ENCODE data around the gene NR5A2.

NR5A2 gene

DNA sequence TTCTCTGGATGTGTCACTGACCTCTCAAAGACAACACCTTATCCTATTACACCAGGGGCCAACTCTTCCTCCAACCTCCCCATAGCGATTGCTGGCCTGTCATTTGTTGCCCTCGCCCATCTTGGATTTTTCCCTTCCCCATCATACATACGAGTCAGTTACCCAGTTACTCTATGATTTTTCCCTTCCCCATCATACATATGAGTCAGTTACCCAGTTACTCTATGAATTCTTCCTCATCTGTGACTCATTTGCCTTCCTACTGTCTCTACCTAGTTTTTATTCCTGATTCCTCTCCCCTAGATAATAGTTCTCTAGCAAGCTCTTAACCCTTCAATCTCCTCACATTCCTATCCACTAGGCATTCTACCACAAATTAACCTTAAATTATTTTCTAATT is 178.8 kb downstream of the NR5A2 start:
- DNase-seq (ENCODE audit: low spot score) = peak; percentile 59

DNA sequence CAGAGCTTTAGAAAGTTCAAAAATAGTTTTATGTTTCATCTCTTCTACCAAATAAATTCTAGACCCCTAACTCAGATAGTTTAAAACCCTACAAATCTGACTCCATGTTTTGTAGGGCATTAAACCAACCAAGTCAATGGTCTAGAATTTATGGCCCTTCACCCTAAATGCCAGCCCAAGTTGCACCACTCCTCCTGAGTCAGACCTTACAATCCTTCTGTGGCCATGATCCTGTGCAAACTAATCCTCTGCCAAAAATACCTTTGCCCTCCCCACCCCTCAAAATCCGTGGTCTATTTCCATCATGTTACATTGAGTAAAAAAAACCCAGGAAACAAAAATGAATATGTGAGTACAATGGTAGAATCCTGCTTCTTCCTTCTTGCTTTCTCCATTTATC is 179.3 kb downstream of the NR5A2 start:
- no peak for DNase-seq (ENCODE audit: low spot score)

DNA sequence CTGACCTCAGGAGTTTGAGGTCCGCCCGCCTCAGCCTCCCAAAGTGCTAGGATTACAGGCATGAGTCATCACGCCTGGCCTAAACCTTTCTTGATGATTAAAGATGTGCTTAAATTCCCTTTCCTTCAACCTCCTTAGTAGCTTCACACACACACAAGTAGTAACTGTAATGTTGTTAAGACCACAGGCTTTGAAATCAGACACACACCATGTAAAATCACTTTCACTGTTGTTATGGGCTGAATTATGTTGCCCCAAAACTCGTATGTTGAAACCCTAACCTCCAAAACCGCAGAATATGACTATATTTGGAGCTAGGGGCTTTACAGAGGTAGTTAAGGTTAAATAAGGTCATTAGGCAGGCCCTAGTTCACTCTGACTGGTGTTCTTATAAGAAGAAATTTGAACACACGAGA is 180.2 kb downstream of the NR5A2 start:
- DNase-seq (ENCODE audit: low spot score) = no peak

DNA sequence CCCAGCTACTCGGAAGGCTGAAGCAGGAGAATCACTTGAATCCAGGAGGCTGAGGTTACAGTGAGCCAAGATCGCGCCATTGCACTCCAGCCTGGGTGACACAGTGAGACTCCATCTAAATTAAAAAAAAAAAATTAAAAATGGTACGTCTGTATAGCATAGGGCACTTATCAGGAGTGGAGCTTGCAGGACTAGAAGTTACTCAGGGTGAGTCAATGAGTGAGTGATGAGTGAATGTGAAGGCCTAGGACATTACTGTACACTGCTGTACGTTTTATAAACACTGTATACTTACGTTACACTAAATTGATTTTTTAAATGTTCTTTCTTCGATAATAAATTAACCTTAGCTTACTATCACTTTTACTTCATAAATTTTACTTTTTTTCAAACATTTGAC is 183.6 kb downstream of the NR5A2 start:
- no peak for DNase-seq (ENCODE audit: low spot score)

DNA sequence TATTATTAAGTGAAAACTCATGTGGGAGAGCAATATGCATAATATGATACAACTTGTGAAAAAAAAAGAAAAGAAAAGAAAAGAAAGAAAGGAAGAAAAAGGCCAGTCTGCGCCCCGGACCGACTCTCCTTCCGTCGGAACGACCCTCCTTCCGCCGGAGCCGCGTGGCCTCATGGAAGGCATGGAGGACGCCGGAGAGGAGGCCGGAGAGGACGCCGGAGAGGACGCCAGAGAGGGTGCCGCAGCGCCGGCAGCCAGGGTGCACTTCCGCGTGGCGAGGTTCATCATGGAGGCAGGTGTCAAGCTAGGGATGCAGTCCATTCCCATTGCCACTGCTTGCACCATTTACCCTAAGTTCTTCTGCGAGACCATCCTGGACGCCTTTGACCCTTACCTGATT is 185.9 kb downstream of the NR5A2 start:
- no peak for DNase-seq (ENCODE audit: low spot score)

DNA sequence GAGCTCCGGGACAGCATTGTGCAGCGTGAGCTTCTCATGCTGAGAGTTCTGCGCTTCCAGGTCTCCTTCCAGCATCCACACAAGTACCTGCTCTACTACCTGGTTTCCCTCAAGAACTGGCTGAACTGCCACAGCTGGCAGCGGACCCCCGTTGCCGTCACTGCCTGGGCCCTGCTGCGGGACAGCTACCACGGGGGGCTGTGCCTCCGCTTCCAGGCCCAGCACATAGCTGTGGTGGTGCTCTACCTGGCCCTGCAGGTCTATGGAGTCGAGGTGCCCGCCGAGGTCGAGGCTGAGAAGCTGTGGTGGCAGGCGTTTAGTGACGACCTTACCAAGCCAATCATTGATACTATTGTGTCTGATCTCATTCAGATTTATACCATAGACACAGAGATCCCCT is 186.4 kb downstream of the NR5A2 start:
- DNase-seq (ENCODE audit: low spot score) = no peak

DNA sequence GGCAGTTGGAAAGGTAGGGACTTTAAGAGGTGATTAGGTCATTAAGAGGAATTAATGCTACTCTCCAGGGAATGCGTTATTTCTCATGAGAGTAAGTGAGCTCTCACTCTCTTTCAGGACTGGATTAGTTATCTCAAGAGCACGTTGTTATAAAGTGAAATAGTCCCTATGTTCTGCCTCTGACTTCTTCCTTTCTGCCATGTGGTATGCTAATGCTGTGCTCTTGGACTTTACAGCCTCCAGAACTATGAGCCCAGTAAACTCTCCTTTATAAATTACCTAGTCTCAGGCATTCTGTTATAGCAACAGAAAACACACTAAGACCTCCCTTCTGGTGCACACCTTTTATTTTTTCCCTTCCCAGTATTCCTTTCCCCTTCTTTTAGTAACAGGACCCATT is 187.8 kb downstream of the NR5A2 start:
- no peak for DNase-seq (ENCODE audit: low spot score)

DNA sequence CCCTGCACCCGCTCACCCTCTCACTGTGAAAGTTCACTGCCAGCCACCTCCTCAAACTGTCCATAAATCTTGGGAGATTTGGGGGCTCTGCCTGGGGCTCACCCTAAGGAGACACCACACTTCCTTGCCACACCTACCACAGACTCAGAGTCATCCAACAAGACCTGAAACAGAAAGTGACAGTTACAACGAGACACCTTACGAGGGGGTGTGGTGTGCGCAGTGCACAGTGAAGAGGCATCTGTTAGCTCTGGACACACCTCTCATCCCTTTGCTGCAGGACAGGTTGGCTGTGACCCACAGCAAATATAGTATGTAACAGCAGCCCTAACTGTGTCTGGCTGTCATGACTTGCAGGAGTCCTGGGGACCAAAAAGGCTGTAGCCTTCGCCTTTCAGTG is 190.2 kb downstream of the NR5A2 start:
- no peak for DNase-seq (ENCODE audit: low spot score)

DNA sequence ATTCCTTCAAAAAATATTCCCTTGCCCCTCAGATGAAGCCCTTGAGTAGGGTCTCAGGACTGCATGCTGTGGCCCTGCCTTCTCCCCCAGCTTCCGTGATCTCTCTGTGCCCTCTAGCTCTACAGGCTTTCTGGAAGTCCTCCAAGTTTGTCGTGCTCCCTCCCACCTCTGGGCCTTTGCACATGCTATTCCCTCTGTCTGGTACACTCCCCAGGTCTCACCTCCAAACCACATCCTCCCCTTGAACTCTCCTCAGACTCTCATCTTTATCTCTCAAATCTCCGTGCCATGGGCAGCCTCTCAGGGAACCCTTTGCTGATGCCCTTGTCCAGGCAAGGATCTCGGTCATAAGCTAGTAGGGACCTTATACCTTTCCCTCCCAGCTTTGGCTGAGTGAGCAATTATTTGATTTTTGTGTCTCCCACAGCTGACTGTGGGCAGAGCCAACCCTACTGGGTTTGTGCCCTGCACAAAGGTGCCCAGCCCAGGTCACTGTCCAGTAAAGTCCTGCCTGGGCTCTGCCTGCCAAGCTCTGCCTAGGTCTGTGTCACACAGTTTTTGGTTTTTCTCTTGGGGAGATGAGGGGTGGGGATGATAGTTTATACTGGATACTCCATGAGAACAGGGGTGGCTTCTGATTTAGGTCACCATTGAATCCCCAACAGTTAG is 194.2 kb downstream of the NR5A2 start:
- no peak for DNase-seq (ENCODE audit: low spot score)

DNA sequence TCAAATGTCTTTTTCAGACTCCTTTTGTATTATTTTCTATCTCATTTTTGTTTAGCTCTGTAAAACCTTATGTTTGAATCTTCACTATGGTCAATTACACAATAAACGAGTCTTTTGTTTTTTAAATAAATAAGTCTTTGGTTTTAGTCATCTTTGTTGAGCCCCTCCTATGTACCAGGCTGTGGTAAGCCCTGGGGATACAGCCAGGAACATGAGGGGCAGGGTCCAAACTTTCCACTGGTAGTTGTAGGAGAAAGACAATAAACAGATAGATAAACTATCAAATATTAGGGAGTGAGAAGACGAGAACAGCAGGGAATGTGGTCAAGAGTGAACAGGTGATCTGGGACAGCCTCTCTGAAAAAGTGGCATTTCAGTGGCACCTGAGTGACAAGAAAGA is 195.7 kb downstream of the NR5A2 start:
- DNase-seq (ENCODE audit: low spot score) = no peak

DNA sequence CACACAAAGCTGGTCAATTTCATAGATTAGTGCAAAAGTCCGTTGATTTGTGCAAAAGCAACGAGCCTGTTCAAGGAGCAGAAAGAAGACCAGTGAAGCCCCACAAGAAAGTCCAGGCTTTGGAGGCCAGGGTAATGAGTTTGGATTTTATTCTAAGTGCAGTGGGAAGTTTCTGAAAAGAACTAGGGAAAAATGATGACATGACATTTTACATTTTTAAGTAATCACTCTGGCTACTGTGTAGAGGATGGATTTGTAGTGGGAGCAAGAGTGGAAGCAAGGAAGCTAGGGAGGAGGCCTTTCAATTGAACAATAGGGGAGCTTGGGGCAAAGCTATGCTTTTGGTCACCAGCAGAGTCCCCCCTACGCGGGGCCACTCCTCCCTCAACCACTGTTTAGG is 196.1 kb downstream of the NR5A2 start:
- no peak for DNase-seq (ENCODE audit: low spot score)

DNA sequence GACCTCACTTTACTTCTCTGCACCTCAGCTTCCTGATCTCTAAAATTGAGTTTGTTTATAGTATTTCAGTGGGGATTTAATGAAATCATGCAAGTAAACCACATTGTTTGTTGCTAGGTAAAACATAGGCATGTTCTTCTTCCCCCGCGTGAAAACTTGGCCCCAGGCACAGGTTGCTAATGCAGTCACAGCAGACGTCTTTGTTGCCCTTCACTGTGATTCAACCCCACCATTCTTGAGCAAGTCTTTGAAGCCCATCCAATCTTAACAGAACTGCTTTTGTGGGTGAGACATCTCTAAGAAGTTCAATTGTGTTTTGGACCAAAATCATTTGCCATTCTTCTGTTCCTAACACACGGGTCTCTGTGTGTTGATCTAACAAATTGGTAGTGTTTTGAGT is 196.8 kb downstream of the NR5A2 start:
- DNase-seq (ENCODE audit: low spot score) = no peak

DNA sequence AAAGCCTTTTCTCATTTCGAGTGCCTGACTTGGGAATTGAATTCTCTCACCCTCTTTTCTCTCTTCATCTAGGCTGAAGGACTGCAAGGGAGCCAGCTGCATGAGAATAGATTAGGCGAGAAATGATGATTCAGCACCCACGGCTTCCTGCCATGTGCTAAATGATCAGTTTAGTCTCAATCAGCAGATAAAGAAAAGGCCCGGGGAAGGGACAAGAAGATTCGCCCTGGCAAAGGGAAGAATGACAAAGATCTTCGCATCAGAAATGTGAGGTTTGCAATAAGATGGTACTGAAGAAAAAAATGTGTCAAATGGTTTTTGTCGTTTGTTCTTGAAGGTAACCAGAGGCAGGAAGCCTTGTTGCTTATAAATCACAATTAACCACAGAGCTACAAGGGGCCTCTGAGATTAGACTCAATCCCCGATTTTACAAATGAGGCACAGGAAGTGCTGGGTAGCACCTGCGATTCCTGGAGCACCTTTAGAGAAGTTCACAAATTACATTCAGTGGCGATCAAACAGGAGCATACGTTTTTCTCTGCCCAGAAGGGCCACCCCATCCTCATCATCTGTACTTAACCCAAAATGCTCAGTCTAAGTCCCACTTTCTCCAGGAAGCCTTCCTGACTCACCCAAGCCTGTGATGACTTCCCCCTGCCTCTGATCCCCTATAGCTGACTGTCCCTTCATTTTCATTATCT is 198.9 kb downstream of the NR5A2 start:
- DNase-seq (ENCODE audit: low spot score) = no peak

DNA sequence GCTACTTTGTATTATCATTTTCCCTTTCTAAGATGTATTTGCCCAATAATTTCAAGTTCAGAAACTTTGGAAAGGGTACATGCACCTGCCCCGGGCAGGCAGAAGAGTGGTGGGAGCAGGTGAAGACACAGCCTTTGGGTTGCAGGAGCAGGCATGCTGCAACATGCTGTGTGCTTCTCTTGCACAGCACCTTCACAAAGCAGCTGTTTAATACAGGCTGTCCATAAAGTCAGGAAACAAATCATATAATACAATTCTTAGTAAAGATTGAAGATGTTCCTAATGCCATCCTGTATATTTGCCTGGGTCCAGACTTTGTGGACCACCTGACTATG is 199.4 kb downstream of the NR5A2 start:
- DNase-seq (ENCODE audit: low spot score) = no peak
